ENCODE results near the gene PLEKHG4B.
"Not testable (repeated sequence)": the region's sequence is repeated elsewhere in the genome, so short reads cannot be mapped to it uniquely, and the experiment has no call there.

Gene PLEKHG4B

GRCh38 chr5:91556-92263, at the start of gene PLEKHG4B:
Gene PLEKHG4B (plus strand): TSS chr5:92168. CDS start chr5:92232, 64 bp downstream.
- no peak for TF ChIP-seq CTCF (IDR thresholded peaks at IDR 0.05; ENCODE audit: low read depth, low read length, missing control alignments)
- no peak within 1 kb of the TSS for H3K4me3 ChIP-seq (ENCODE audit: low read depth, low read length)
- DNase-seq (ENCODE audit: low read depth): no peak

- peak; percentile 8 for TF ChIP-seq CTCF (IDR thresholded peaks at IDR 0.05; ENCODE audit: low read depth, low read length, missing control alignments)
- no peak overlapping the region for H3K4me3 ChIP-seq (ENCODE audit: low read depth, low read length)
- no peak for DNase-seq (ENCODE audit: low read depth)
Measured at GRCh38 chr5:42250-42649, 49.7 kb upstream of the PLEKHG4B start.

- no peak for DNase-seq (ENCODE audit: low read depth)
- no peak overlapping the region for H3K4me3 ChIP-seq (ENCODE audit: low read depth, low read length)
- TF ChIP-seq CTCF (IDR thresholded peaks at IDR 0.05; ENCODE audit: low read depth, low read length, missing control alignments): no peak
Measured at GRCh38 chr5:48192-48591, 43.8 kb upstream of the PLEKHG4B start.

GRCh38 chr5:49530-49929, 42.4 kb upstream of the PLEKHG4B start:
- not testable (repeated sequence) for DNase-seq (ENCODE audit: low read depth); H3K4me3 ChIP-seq (ENCODE audit: low read depth, low read length)

GRCh38 chr5:49953-50544, 41.9 kb upstream of the PLEKHG4B start:
- no peak for TF ChIP-seq CTCF (IDR thresholded peaks at IDR 0.05; ENCODE audit: low read depth, low read length, missing control alignments)
- H3K4me3 ChIP-seq (ENCODE audit: low read depth, low read length): no peak overlapping the region
- no peak for DNase-seq (ENCODE audit: low read depth)

- TF ChIP-seq CTCF (IDR thresholded peaks at IDR 0.05; ENCODE audit: low read depth, low read length, missing control alignments): no peak
- no peak for DNase-seq (ENCODE audit: low read depth)
- no peak overlapping the region for H3K4me3 ChIP-seq (ENCODE audit: low read depth, low read length)
Measured at GRCh38 chr5:50724-51499, 41.1 kb upstream of the PLEKHG4B start.

- no peak for TF ChIP-seq CTCF (IDR thresholded peaks at IDR 0.05; ENCODE audit: low read depth, low read length, missing control alignments)
- DNase-seq (ENCODE audit: low read depth): no peak
- H3K4me3 ChIP-seq (ENCODE audit: low read depth, low read length): no peak overlapping the region
Measured at GRCh38 chr5:51500-51823, 40.5 kb upstream of the PLEKHG4B start.
